Glomerular visceral epithelial cell (primary cell): Measurements from ENCODE around the gene SLC27A4.

ENCODE experiments used
- DNase-seq: peaks from one replicate; pipeline ENCODE4 v3.0.0-alpha.2; 2016; ENCODE audit errors: extremely low spot score

Gene SLC27A4

DNA sequence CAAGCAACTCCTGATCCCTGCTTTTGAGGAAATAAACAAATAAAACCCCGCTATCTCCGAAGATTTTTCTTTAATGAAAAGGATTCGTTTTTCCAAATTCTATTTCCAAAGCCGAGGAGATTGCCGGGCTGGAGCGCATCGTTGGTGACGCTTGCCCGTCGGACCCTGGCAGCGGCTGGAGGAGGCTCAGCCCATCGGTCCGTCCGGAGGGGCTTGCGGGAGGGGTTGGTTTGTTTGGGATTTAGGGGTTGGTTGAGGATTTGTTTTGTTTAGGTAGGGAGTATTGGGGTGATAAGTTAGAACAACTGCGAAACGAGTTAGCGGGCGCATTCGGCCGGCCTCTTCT lies 51.6 kb downstream of the SLC27A4 start:
- DNase-seq, result no peak

DNA sequence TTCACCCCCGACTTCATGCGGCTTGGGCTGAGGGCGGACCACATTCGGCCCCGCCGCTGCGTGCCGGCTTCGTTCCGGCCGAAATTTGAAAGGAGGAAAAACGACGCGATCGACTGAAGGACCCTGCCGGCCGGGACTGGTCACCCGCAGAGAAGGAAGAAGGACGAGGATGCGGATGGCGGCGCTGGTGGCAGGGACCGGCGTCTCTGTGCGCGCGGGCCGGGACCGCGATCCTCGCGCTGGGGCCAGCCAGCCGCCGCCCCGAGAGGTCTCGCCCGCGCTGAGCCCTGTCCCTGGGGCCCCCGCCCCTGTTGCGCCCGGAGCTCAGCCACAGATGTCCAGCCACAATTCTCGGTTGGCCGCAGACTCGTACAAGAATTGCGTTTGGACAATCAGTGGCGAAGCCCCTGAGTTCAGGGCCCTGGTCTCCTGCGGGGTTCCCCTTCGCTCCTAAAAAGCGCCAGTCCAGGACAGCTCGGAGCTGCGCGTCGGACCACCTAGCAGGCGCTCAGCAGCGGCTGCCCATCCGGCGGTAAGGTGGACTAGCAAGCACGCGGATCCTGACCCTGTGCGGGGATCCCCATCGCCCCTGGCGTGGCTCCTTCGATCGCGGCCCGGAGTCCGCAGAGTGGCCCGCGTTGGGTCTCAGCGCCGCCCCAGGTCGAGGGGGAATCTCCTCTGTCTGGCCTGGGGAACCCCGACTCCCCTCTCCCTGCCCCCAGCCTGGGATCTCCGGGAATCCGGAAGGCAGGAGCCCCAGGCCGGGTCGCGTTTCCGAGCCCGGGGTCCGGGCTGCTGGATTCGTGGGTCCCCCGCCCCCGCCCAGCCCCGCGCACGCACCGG lies 52.2 kb downstream of the SLC27A4 start:
- no peak for DNase-seq

DNA sequence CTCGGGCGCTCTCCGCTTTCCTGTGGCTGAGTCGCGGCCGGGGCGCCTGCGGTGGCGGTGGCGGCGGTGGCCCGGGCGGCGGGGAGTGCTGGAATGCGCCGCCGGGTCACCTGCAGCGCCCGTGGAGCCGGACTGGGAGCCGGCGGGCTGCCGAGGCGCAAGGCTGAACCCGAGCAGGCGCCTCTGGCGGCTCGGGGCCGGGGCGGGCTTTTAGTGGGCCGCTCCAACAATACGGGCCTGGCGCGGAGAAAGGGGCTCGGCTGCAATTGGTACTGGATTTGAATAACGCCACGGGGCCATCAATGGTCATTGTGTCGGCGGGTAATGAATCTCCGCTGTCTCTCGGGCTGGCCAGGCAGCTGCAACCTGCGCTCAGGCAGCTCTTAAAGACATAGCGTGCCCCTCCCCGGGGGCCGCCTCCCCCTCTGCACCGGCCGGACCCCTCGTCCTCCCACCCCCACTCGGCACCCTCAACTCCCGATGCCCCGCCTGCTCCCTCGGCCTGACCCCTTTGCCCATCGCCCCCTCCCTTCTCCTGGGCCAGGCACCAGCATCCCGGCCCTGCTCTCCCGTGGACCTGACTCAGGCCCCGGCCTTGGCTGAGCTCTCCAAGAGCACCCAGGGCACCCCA lies 52.9 kb downstream of the SLC27A4 start:
- no peak for DNase-seq

DNA sequence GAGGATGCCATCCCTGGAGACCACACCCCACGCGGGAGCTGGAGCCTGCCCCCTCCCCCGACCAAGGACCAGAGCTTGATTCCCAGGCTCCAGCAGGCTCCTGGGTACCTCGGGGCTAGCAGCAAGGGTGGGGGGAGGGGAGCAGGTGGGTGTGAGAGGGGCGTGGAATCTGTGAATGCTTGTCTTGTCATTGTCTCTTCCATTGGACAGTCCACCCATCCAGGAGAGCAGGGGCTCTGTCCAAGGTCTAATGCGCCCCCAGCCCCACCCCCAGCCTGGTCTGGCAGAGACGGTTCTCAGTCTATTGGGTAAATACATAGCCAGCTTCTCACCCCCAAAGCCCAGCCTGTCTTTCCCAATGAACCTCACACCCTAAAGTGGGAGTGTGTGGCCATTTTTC lies 53.6 kb downstream of the SLC27A4 start:
- no peak for DNase-seq

DNA sequence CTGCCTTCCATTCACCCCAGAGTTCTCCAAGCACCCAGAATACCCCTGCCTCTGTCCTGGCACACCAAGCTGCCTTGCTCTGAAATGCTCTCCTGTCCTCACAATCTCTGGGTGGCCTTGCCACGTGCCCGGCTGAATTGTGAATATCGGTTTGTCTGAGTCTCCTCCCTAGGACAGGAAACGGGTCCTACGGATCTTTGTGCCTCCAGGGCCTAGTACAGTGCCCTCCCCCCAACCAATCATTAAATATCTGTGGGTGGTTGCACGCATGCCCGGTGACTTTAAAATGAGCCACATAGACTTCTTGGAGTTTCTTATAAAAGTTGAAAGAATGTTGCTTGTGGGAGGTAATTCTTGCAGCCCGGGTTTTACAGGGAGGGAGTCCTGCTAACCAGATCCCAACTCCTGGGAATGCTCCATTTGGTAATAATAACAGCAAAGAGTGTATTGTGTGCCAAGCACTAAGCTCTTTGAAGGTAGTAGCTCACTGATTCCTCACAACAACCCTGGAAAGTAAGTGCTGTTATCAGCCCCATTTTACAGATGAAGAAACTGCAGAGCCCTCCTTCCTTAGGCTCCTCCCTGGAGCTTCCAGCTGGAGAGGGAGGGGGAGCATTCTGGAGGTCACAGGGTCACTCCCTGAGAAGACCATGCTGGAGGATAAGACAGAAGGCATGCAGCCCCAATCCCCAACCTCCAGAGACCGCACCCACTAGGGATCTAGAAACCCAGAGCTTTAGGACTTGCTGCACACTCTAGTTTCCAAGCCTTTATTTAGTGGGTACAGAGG lies 54.2 kb downstream of the SLC27A4 start:
- DNase-seq, result no peak

DNA sequence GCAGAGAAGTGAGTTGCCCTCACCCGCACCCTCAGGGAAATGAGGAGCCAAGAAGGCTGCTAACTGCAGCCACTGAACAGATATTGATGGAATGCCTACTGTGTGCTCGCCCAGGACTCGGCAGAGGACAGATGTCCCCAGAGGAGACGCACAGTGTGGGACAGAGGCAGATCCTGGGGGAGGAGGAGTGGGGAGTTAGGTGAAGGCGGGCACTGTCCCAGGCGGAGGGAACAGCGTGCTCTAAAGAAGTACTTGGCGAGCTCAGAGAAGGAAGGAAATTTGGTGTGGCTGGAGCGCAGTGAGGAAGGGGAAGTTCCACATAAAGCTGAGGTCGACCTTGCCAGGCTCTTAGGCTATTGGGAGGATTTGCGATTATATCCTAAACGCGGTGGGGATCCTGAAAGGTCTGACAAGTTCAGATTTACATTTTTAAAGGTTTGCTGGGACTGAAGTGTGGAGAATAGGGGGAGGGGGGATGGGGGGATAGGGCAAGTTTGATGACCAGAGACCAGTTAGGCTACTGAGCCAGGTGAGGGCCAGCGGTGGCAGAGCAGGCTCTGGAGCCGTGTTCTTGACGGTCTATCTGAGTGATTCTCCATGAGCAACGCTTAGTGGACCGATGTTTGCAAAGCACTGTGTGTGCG lies 56.8 kb downstream of the SLC27A4 start:
- DNase-seq, result no peak

DNA sequence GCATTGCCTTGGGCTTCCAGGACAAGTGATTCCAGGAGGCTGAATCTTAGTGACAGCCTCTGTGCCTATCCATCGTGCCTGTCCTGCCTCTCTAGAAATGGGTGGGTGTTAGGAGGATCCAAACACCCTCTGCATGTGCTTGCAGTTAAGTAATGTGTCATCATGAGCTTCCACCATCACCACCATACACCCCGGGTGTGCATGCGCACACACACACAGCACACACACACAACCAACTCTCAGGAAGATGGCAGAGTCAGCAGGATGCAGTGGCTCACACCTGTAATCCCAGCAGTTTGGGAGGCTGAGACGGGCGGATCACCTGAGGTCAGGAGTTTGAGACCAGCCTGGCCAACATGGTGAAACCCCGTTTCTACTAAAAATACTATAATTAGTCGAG lies 57.5 kb downstream of the SLC27A4 start:
- no peak for DNase-seq

DNA sequence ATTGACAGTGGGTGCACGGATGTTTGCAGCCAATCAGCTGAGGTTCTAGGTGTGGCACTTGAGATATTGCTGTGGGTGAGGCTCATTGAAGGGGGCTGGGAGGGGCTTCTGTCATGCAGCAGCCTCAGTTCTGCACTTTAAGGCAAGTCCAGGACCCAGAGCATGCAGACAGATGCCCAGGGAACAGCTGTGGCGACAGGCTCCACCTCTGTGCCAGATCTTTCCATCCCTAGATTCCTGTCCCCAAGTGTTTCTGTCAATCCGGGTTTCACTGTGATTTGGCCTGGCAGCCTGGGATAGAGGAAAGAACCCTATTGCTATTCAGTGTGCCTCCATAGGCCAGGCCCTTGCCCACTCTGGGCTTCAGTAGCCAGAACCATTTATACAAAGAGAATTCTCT lies 59.5 kb downstream of the SLC27A4 start:
- DNase-seq, result no peak

DNA sequence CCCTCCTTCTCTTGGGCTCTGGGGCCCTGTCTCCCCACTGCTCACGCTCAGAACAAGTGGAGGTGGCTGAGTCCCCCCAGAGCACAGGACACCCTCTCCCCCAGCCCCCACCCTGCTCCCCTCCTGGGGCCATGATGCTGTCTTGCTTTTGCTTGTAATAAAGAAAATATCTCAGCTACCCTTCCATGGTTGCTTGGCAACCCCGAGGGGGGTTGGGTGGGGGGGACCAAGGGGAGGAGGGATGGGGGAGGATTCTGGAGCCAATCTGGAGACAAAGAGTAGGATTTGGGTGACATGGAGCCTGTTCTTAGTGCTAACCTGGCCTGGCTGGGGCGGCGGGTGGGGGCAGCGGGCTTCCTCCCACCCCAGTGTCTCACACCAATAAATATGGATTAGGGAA lies 64.2 kb downstream of the SLC27A4 start:
- no peak for DNase-seq

DNA sequence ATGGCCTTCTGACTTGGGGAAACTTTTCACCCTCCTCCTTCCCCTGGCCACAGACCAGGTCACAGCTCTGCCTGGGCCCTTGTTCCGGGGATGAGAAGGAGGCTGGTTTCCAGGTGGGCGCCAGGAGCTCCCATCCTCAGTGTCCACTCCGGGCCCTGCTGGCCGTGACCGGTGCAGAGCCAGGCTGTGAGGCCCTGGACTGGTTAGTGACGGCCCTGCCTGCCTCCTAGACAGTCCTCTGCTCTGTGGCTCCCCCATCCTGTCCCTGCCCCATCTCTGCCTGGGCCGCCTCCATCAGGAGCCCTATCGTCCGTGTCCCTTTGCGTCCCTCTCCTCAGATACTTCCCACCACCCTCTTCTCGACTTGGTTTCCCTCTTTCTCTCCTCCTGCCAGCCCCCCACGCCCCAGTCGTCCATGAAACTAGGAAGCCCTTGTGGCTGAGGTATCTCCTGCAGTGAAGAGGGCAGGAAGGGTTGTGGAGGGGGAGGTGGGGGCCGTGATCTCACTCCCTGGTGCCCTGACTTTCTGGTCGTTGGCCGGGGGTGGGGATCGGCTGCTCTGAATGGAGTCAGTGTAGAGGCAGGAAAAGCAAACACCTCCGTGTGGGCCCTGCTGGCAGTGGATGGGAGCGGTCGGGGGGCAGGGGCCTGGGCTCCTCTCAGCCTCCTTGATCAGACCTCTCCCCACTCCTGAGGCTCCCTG lies 64.9 kb downstream of the SLC27A4 start:
- no peak for DNase-seq

DNA sequence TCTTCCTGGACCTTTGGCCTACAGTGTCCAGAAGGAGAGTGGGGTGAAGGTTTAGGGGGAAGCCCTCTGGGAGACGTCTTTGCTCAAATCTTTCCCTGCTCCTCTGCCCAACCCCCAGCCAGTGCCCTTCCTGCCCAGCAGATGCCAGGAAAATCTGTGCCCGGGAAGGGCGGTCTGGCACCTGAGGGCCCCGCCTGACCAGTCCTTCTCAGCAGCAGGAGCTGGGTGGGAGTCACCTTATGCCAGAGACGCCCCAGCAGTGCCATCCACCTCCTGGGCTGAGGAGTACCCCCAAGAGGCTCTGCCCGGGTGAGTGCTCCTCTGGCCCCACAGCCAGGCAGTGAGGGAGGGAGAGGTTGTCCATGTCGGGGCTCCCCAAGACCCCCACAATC lies 65.4 kb downstream of the SLC27A4 start:
- DNase-seq, result no peak

DNA sequence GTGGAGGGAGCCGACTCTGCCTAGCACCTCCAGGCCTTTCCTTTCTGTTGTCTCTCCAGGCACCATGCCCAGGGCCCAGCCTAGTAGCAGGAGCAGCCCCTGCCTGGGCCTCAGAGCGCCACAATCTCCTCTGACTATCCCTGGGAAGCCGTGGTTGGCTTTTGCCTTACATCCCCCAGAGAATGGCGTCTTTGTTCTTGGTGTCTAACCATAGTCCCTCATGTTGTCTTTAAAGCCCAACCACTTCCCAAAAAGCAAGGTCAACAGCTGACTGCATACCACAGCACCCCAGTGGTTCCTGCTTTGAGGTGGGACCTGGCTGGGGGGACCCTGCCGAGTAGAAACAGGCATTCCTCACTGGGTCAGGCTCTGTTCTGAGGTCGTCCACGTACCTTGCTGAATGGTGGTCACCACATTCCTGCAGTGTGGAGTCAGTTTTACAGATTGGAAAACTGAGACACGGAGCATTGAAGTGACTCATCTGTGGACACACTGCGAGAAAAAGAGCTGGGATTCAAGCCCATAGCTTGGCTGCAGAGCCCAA lies 66.6 kb downstream of the SLC27A4 start:
- DNase-seq, result no peak

DNA sequence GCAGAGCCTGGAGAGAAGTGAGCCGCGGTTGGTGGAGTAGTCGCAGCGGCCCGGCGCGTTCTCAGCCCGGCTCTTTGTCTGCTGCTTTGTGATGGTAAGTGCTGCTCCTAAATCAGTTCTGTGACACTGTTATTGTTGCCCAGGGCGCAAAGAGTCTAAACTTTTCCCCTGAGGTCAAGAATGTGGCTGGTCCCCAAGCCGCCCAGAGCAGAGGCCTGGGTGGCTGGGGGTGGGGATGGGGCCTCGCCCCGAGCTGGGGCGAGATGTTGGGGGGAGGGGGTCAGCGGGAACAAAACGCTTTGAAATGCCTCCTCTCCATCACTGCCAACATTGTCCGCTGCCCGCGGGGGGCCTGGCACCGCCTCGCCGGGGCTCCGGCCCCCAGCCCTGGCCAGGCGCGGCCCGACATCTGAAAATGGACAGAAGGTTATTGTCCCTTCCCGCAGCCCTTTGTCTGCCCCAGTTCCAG lies 68.7 kb downstream of the SLC27A4 start:
- DNase-seq, result no peak

DNA sequence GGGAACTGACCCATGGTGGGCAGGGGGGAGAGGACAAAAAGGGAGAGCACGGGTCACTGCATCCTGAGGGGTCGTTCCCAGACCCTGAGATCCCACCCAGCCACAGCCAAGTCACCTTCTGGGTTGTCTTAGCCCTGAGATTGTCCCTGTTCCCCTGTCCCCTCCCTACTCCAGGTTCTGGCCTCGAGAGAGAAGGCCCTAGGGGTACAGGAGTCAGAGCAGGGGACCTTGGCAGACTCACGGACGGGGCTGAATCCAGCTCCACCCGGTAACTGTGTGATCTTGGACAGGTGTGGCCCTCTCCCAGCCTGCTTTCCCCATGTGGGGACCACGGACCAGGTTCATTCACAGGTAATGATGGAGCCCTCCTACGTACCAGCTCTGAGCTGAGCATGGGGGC lies 69.1 kb downstream of the SLC27A4 start:
- DNase-seq, result no peak

DNA sequence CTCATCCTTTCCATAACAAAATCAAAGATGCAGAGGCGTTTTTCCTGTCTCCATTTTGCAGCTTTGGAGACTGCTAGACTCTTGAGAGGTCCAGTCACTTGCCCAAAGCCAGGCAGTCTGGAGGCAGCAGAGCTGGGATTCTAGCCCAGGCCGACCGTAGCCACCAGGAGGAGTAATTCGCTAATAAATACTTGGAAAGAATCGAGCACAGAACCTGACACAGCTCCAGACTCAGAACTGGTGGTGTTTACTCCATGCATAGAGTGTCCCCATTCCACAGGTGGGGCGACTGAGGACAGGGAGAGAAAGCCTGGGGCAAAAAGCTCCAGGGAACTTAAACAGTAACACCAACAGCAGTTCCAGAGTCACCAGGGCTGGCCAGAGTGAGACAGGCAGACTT lies 69.7 kb downstream of the SLC27A4 start:
- no peak for DNase-seq
